ENCODE data around the gene DVL1. TPM values are rescaled to one million over a fixed set of nuclear protein-coding genes. Genes with fewer than 3 reads are reported as not detected.
A peak's percentile ranks its signal among the peaks of the same experiment; 100 is the strongest.

Gene DVL1
- polyA plus RNA-seq, 4 donors = 46.7 to 88.8 (median 61.3) TPM

GRCh38 chr1:1313500-1314236, 35.5 kb downstream of the DVL1 start:
- H3K27ac ChIP-seq (ENCODE audit: low read depth in 1 of 3, low read length in 2 of 3) = no peak overlapping the region
- FAIRE-seq = no peak
- no peak for DNase-seq
- no peaks in the 10 kb centered on the region for H3K9me3 ChIP-seq (ENCODE audit: control insufficient read depth in 2 of 2, insufficient read depth in 1 of 2, low read depth in 1 of 2, low read length in 1 of 2)
- H3K4me3 ChIP-seq (ENCODE audit: low read depth in 1 of 3, low read length in 3 of 3) = no peak overlapping the region
- no peaks in the 10 kb centered on the region for H3K27me3 ChIP-seq (ENCODE audit: control insufficient read depth in 3 of 3, insufficient read depth in 3 of 3, low read length in 3 of 3)
- peaks cover 0 to 10% (median 0%) of the 10 kb centered on the region in 3 donors for H3K4me1 ChIP-seq (ENCODE audit: control insufficient read depth in 3 of 3, insufficient read depth in 2 of 3, low read depth in 1 of 3, low read length in 2 of 3)
- WGBS, 3 donors = 89 to 93% (median 91%) methylated on average over 33 to 37 of the region's 37 CpGs
- peaks cover 16 to 88% (median 21%) of the 10 kb centered on the region in 3 donors for H3K36me3 ChIP-seq (ENCODE audit: control insufficient read depth in 3 of 3, insufficient read depth in 2 of 3, low read depth in 1 of 3, low read length in 3 of 3)

- FAIRE-seq (no peak), DNase-seq (no peak)
- no peaks in the 10 kb centered on the region for H3K9me3 ChIP-seq (ENCODE audit: control insufficient read depth in 2 of 2, insufficient read depth in 1 of 2, low read depth in 1 of 2, low read length in 1 of 2)
- H3K36me3 ChIP-seq (ENCODE audit: control insufficient read depth in 3 of 3, insufficient read depth in 2 of 3, low read depth in 1 of 3, low read length in 3 of 3) = peaks cover 16 to 79% (median 21%) of the 10 kb centered on the region in 3 donors
- H3K27me3 ChIP-seq (ENCODE audit: control insufficient read depth in 3 of 3, insufficient read depth in 3 of 3, low read length in 3 of 3) = no peaks in the 10 kb centered on the region
- H3K4me1 ChIP-seq (ENCODE audit: control insufficient read depth in 3 of 3, insufficient read depth in 2 of 3, low read depth in 1 of 3, low read length in 2 of 3) = peaks cover 0 to 10% (median 0%) of the 10 kb centered on the region in 3 donors
- 90 to 92% (median 92%) methylated on average over 49 of the region's 49 CpGs for WGBS, 3 donors
- no peak overlapping the region for H3K27ac ChIP-seq (ENCODE audit: low read depth in 1 of 3, low read length in 2 of 3)
- no peak overlapping the region for H3K4me3 ChIP-seq (ENCODE audit: low read depth in 1 of 3, low read length in 3 of 3)
Observed at GRCh38 chr1:1312450-1313314, 36.5 kb downstream of the DVL1 start.

GRCh38 chr1:1311107-1312104, 37.8 kb downstream of the DVL1 start:
- 89 to 94% (median 89%) methylated on average over 20 to 22 of the region's 22 CpGs for WGBS, 3 donors
- no peak overlapping the region for H3K27ac ChIP-seq (ENCODE audit: low read depth in 1 of 3, low read length in 2 of 3)

GRCh38 chr1:1310476-1311053, 38.7 kb downstream of the DVL1 start:
- Histone ChIP-seq H3K27me3 (ENCODE audit: control insufficient read depth in 3 of 3, insufficient read depth in 3 of 3, low read length in 3 of 3) (no peaks in the 10 kb centered on the region), H3K36me3 (ENCODE audit: control insufficient read depth in 3 of 3, insufficient read depth in 2 of 3, low read depth in 1 of 3, low read length in 3 of 3) (peaks cover 16 to 63% (median 18%) of the 10 kb centered on the region in 3 donors), H3K4me3 (ENCODE audit: low read depth in 1 of 3, low read length in 3 of 3) (no peak overlapping the region), H3K4me1 (ENCODE audit: control insufficient read depth in 3 of 3, insufficient read depth in 2 of 3, low read depth in 1 of 3, low read length in 2 of 3) (peaks cover 7 to 23% (median 8%) of the 10 kb centered on the region in 3 donors), H3K27ac (ENCODE audit: low read depth in 1 of 3, low read length in 2 of 3) (no peak overlapping the region), H3K9me3 (ENCODE audit: control insufficient read depth in 2 of 2, insufficient read depth in 1 of 2, low read depth in 1 of 2, low read length in 1 of 2) (no peaks in the 10 kb centered on the region)
- FAIRE-seq = no peak
- DNase-seq = no peak
- 81 to 87% (median 85%) methylated on average over 21 of the region's 21 CpGs for WGBS, 3 donors

More at GRCh38 chr1:1311107-1312104, 37.8 kb downstream of the DVL1 start:
- H3K9me3 ChIP-seq (ENCODE audit: control insufficient read depth in 2 of 2, insufficient read depth in 1 of 2, low read depth in 1 of 2, low read length in 1 of 2) = no peaks in the 10 kb centered on the region
- FAIRE-seq = no peak
- DNase-seq = no peak
- H3K36me3 ChIP-seq (ENCODE audit: control insufficient read depth in 3 of 3, insufficient read depth in 2 of 3, low read depth in 1 of 3, low read length in 3 of 3) = peaks cover 16 to 68% (median 21%) of the 10 kb centered on the region in 3 donors
- H3K4me3 ChIP-seq (ENCODE audit: low read depth in 1 of 3, low read length in 3 of 3) = no peak overlapping the region
- H3K27me3 ChIP-seq (ENCODE audit: control insufficient read depth in 3 of 3, insufficient read depth in 3 of 3, low read length in 3 of 3) = no peaks in the 10 kb centered on the region
- peaks cover under 1 to 14% (median 2%) of the 10 kb centered on the region in 3 donors for H3K4me1 ChIP-seq (ENCODE audit: control insufficient read depth in 3 of 3, insufficient read depth in 2 of 3, low read depth in 1 of 3, low read length in 2 of 3)

GRCh38 chr1:1310109-1310385, 39.2 kb downstream of the DVL1 start:
- no peaks in the 10 kb centered on the region for H3K27me3 ChIP-seq (ENCODE audit: control insufficient read depth in 3 of 3, insufficient read depth in 3 of 3, low read length in 3 of 3)
- DNase-seq (no peak), FAIRE-seq (no peak)
- H3K27ac ChIP-seq (ENCODE audit: low read depth in 1 of 3, low read length in 2 of 3) = no peak overlapping the region
- H3K9me3 ChIP-seq (ENCODE audit: control insufficient read depth in 2 of 2, insufficient read depth in 1 of 2, low read depth in 1 of 2, low read length in 1 of 2) = no peaks in the 10 kb centered on the region
- 76 to 78% (median 77%) methylated on average over 3 of the region's 3 CpGs for WGBS, 3 donors
- H3K4me1 ChIP-seq (ENCODE audit: control insufficient read depth in 3 of 3, insufficient read depth in 2 of 3, low read depth in 1 of 3, low read length in 2 of 3) = peaks cover 7 to 28% (median 12%) of the 10 kb centered on the region in 3 donors
- peaks cover 16 to 59% (median 18%) of the 10 kb centered on the region in 3 donors for H3K36me3 ChIP-seq (ENCODE audit: control insufficient read depth in 3 of 3, insufficient read depth in 2 of 3, low read depth in 1 of 3, low read length in 3 of 3)
- peak overlapping the region in 1 of 3 donors; percentile 70 for H3K4me3 ChIP-seq (ENCODE audit: low read depth in 1 of 3, low read length in 3 of 3)

GRCh38 chr1:1309251-1310108, 39.7 kb downstream of the DVL1 start:
- H3K4me3 ChIP-seq (ENCODE audit: low read depth in 1 of 3, low read length in 3 of 3) = peak overlapping the region; percentile 69 to 83 (median 70)
- H3K9me3 ChIP-seq (ENCODE audit: control insufficient read depth in 2 of 2, insufficient read depth in 1 of 2, low read depth in 1 of 2, low read length in 1 of 2) = no peaks in the 10 kb centered on the region
- DNase-seq (peak; percentile 50 to 66), FAIRE-seq (no peak)
- H3K27me3 ChIP-seq (ENCODE audit: control insufficient read depth in 3 of 3, insufficient read depth in 3 of 3, low read length in 3 of 3) = no peaks in the 10 kb centered on the region
- H3K36me3 ChIP-seq (ENCODE audit: control insufficient read depth in 3 of 3, insufficient read depth in 2 of 3, low read depth in 1 of 3, low read length in 3 of 3) = peaks cover 11 to 53% (median 15%) of the 10 kb centered on the region in 3 donors
- H3K27ac ChIP-seq (ENCODE audit: low read depth in 1 of 3, low read length in 2 of 3) = peak overlapping the region; percentile 60 to 89 (median 78)
- 14 to 29% (median 21%) methylated on average over 53 to 57 of the region's 57 CpGs for whole genome bisulfite sequencing, 3 donors
- peaks cover 7 to 33% (median 13%) of the 10 kb centered on the region in 3 donors for H3K4me1 ChIP-seq (ENCODE audit: control insufficient read depth in 3 of 3, insufficient read depth in 2 of 3, low read depth in 1 of 3, low read length in 2 of 3)

- Histone ChIP-seq H3K36me3 (ENCODE audit: control insufficient read depth in 3 of 3, insufficient read depth in 2 of 3, low read depth in 1 of 3, low read length in 3 of 3) (peaks cover 9 to 47% (median 9%) of the 10 kb centered on the region in 3 donors), H3K4me1 (ENCODE audit: control insufficient read depth in 3 of 3, insufficient read depth in 2 of 3, low read depth in 1 of 3, low read length in 2 of 3) (peaks cover 7 to 34% (median 13%) of the 10 kb centered on the region in 3 donors), H3K27ac (ENCODE audit: low read depth in 1 of 3, low read length in 2 of 3) (peak overlapping the region; percentile 77 to 89 (median 78)), H3K27me3 (ENCODE audit: control insufficient read depth in 3 of 3, insufficient read depth in 3 of 3, low read length in 3 of 3) (no peaks in the 10 kb centered on the region), H3K4me3 (ENCODE audit: low read depth in 1 of 3, low read length in 3 of 3) (peak overlapping the region; percentile 69 to 83 (median 70)), H3K9me3 (ENCODE audit: control insufficient read depth in 2 of 2, insufficient read depth in 1 of 2, low read depth in 1 of 2, low read length in 1 of 2) (no peaks in the 10 kb centered on the region)
- WGBS, 3 donors = 0 to 1% (median 0%) methylated on average over 43 to 66 of the region's 66 CpGs
- FAIRE-seq (no peak), DNase-seq (no peak)
Observed at GRCh38 chr1:1308756-1309250, 40.4 kb downstream of the DVL1 start.
